GM19328 (cell line): Measurements from ENCODE around the gene GPR146.

Experiments
- ATAC-seq: cut with Tn5 transposase; IDR thresholded peaks from one replicate; pipeline ENCODE4 v1.9.1; 2021; ENCODE audit warnings: mild to moderate bottlenecking, moderate library complexity; ENCODE audit not compliant: unreplicated experiment

The GPR146 gene

GRCh38 chr7:1011297-1012003 is 32.9 kb upstream of the GPR146 start:
- no peak for ATAC-seq

GRCh38 chr7:1012004-1012715 is 32.2 kb upstream of the GPR146 start:
- ATAC-seq: no peak

- ATAC-seq: no peak
These were observed 31.6 kb upstream of the GPR146 start for GRCh38 chr7:1012716-1013095.

GRCh38 chr7:1013581-1013980 is 30.8 kb upstream of the GPR146 start:
- no peak for ATAC-seq

- ATAC-seq: no peak
These were observed 29.7 kb upstream of the GPR146 start for GRCh38 chr7:1014681-1015080.

GRCh38 chr7:1015196-1016121 is 28.9 kb upstream of the GPR146 start:
- ATAC-seq: no peak

- no peak for ATAC-seq
These were observed 27.5 kb upstream of the GPR146 start for GRCh38 chr7:1016577-1017531.

- ATAC-seq: no peak
These were observed 26.6 kb upstream of the GPR146 start for GRCh38 chr7:1017586-1018333.

GRCh38 chr7:1018334-1018695 is 26.0 kb upstream of the GPR146 start:
- no peak for ATAC-seq

- no peak for ATAC-seq
These were observed 25.0 kb upstream of the GPR146 start for GRCh38 chr7:1019255-1019785.

- no peak for ATAC-seq
These were observed 24.3 kb upstream of the GPR146 start for GRCh38 chr7:1019789-1020610.

GRCh38 chr7:1020849-1021251 is 23.5 kb upstream of the GPR146 start:
- ATAC-seq: no peak

- no peak for ATAC-seq
These were observed 23.0 kb upstream of the GPR146 start for GRCh38 chr7:1021366-1021765.

GRCh38 chr7:1021931-1022330 is 22.4 kb upstream of the GPR146 start:
- no peak for ATAC-seq

- no peak for ATAC-seq
These were observed 22.0 kb upstream of the GPR146 start for GRCh38 chr7:1022356-1022755.

GRCh38 chr7:1022801-1023465 is 21.4 kb upstream of the GPR146 start:
- ATAC-seq: no peak

- peak; percentile 44 for ATAC-seq
These were observed 20.0 kb upstream of the GPR146 start for GRCh38 chr7:1024331-1024841.
